H1 (cell line): ENCODE measurements around the gene SCCPDH.

ENCODE experiments used
- CHD1 ChIP-seq: IDR thresholded peaks from 2 replicates; pipeline ENCODE4 v1.6.1; 2012; ENCODE audit warnings: low read depth, low read length, improper control_type of control experiment
- EP300 ChIP-seq, 2 experiments: IDR thresholded peaks; 1 replicate in 1 of 2; 2 replicates in 1 of 2; pipeline ENCODE4 v1.6.1; 2011 to 2012; ENCODE audit warnings: low read depth in 2 of 2, low read length in 2 of 2, mild to moderate bottlenecking in 2 of 2, borderline replicate concordance in 1 of 2, inconsistent platforms in 1 of 2, moderate library complexity in 1 of 2
- POLR2A ChIP-seq, 2 experiments: IDR thresholded peaks; 1 replicate in 1 of 2; 2 replicates in 1 of 2; pipeline ENCODE4 v1.6.1; 2011; ENCODE audit warnings: low read depth in 2 of 2, low read length in 2 of 2, mild to moderate bottlenecking in 2 of 2; ENCODE audit errors: control extremely low read depth in 1 of 2
- RAD21 ChIP-seq, 2 experiments: IDR thresholded peaks in 1 of 2; conservative IDR thresholded peaks in 1 of 2; 2 replicates each; pipeline ENCODE4 v1.6.1; 2011; ENCODE audit warnings: low read depth in 2 of 2, low read length in 2 of 2, improper control_type of control experiment in 1 of 2, inconsistent platforms in 1 of 2, mild to moderate bottlenecking in 1 of 2, moderate library complexity in 1 of 2
- SAP30 ChIP-seq: fragments of 300-600 bp; sonication (generic); IDR thresholded peaks from 2 replicates; pipeline ENCODE4 v1.7.1; 2012; ENCODE audit warnings: low read length, moderate library complexity, mild to moderate bottlenecking, inconsistent platforms; ENCODE audit not compliant: insufficient read depth, insufficient replicate concordance
- SIN3A ChIP-seq, 2 experiments: IDR thresholded peaks in 1 of 2; conservative IDR thresholded peaks in 1 of 2; 2 replicates each; pipeline ENCODE4 v1.6.1; 2011 to 2012; ENCODE audit warnings: low read length in 2 of 2, improper control_type of control experiment in 1 of 2, low read depth in 1 of 2, mild to moderate bottlenecking in 1 of 2
- TAF1 ChIP-seq: IDR thresholded peaks from 2 replicates; pipeline ENCODE4 v1.6.1; 2011; ENCODE audit warnings: mild to moderate bottlenecking, low read depth, low read length
- YY1 ChIP-seq: IDR thresholded peaks from 2 replicates; pipeline ENCODE4 v1.6.1; 2011; ENCODE audit warnings: low read depth, mild to moderate bottlenecking, low read length
- ZNF274 ChIP-seq: IDR thresholded peaks from 2 replicates; pipeline ENCODE4 v1.7.0; 2012; ENCODE audit warnings: low read length, borderline replicate concordance; ENCODE audit errors: extremely low read depth
- TF ChIP-seq, protein P1 (sequence below), 3 experiments: IDR thresholded peaks; 1 replicate in 2 of 3; 2 replicates in 1 of 3; pipeline versions ENCODE4 v1.5.1 to v1.6.1; 2011; ENCODE audit warnings: low read length in 3 of 3, mild to moderate bottlenecking in 3 of 3, inconsistent platforms in 2 of 3, low read depth in 1 of 3, moderate library complexity in 1 of 3; ENCODE audit not compliant: insufficient read depth in 1 of 3; ENCODE audit errors: control extremely low read depth in 1 of 3

- TF ChIP-seq, protein P1, sequence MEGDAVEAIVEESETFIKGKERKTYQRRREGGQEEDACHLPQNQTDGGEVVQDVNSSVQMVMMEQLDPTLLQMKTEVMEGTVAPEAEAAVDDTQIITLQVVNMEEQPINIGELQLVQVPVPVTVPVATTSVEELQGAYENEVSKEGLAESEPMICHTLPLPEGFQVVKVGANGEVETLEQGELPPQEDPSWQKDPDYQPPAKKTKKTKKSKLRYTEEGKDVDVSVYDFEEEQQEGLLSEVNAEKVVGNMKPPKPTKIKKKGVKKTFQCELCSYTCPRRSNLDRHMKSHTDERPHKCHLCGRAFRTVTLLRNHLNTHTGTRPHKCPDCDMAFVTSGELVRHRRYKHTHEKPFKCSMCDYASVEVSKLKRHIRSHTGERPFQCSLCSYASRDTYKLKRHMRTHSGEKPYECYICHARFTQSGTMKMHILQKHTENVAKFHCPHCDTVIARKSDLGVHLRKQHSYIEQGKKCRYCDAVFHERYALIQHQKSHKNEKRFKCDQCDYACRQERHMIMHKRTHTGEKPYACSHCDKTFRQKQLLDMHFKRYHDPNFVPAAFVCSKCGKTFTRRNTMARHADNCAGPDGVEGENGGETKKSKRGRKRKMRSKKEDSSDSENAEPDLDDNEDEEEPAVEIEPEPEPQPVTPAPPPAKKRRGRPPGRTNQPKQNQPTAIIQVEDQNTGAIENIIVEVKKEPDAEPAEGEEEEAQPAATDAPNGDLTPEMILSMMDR (IDR thresholded peaks at IDR 0.05; ENCODE audit: control extremely low read depth in 1 of 3, insufficient read depth in 1 of 3, low read depth in 1 of 3, low read length in 3 of 3), result no peak
- TF ChIP-seq CHD1 (no peak), SIN3A (conservative IDR thresholded peaks at IDR 0.05 in 1 of 2, IDR thresholded peaks at IDR 0.05 in 1 of 2; ENCODE audit: low read depth in 1 of 2, low read length in 2 of 2) (no peak), SAP30 (no peak), EP300 (IDR thresholded peaks at IDR 0.05; ENCODE audit: borderline replicate concordance in 1 of 2, low read depth in 2 of 2, low read length in 2 of 2) (no peak), YY1 (no peak), RAD21 (IDR thresholded peaks at IDR 0.05 in 1 of 2, conservative IDR thresholded peaks at IDR 0.05 in 1 of 2; ENCODE audit: low read depth in 2 of 2, low read length in 2 of 2) (no peak), ZNF274 (no peak), POLR2A (IDR thresholded peaks at IDR 0.05; ENCODE audit: control extremely low read depth in 1 of 2, low read depth in 2 of 2, low read length in 2 of 2) (no peak), TAF1 (no peak)
Measured at GRCh38 chr1:246779561-246780175, 55.5 kb downstream of the SCCPDH start.
